ENCODE data around the gene ACAP3. TPM values are rescaled to one million over a fixed set of nuclear protein-coding genes. Genes with fewer than 3 reads are reported as not detected.

ACAP3 gene
- total and polyA plus RNA-seq, 2 of the 4 experiments (the other 2 are of a cell fraction), result 13.3 to 58.2 TPM

- Histone ChIP-seq H3K14ac (replicated peaks; ENCODE audit: low read depth, low read length) (no peak overlapping the region), H2AFZ (replicated peaks; ENCODE audit: low read length, poor library complexity) (no peak overlapping the region), H2AK9ac (replicated peaks; ENCODE audit: low read depth, low read length, poor library complexity) (no peak overlapping the region), H2BK120ac (ENCODE audit: low read depth, low read length) (no peak overlapping the region), H2BK20ac (ENCODE audit: low read depth, low read length) (no peak overlapping the region), H3K4me2 (ENCODE audit: low read depth, low read length) (no peak overlapping the region), H3K56ac (ENCODE audit: extremely low read depth, insufficient read depth, low read length) (no peak overlapping the region), H3K36me3 (ENCODE audit: control insufficient read depth, insufficient read depth, low read length) (peaks cover 24% of the 10 kb centered on the region), H3K27ac (ENCODE audit: insufficient read depth, low read length) (no peak overlapping the region), H2AK5ac (ENCODE audit: low read depth, low read length) (no peak overlapping the region), H3K27me3 (ENCODE audit: control insufficient read depth, insufficient read depth, low read length) (no peaks in the 10 kb centered on the region), H3K4me3 (ENCODE audit: insufficient read depth, low read depth, low read length) (no peak overlapping the region), H4K91ac (ENCODE audit: insufficient read depth, low read depth, low read length) (no peak overlapping the region), H3K9ac (ENCODE audit: low read depth, low read length) (no peak overlapping the region), H2BK15ac (ENCODE audit: low read depth, low read length) (no peak overlapping the region), H4K8ac (ENCODE audit: low read depth in 2 of 2, low read length in 2 of 2) (no peak overlapping the region), H3K79me1 (ENCODE audit: low read depth in 1 of 2, low read length in 2 of 2) (peaks cover 2 to 70% of the 10 kb centered on the region in 2 experiments), H4K20me1 (ENCODE audit: insufficient read depth, low read length) (peaks cover 70% of the 10 kb centered on the region), H4K5ac (ENCODE audit: low read depth, low read length) (no peak overlapping the region), H3K4me1 (ENCODE audit: control insufficient read depth, insufficient read depth, low read length) (peaks cover 15% of the 10 kb centered on the region; the same call in 1 of the 2 replicates), H2BK5ac (ENCODE audit: low read depth, low read length, poor library complexity, severe bottlenecking) (no peak overlapping the region), H3K9me3 (ENCODE audit: control insufficient read depth, insufficient read depth, low read length) (no peaks in the 10 kb centered on the region), H3K4ac (ENCODE audit: low read depth, low read length) (no peak overlapping the region), H3K18ac (ENCODE audit: low read depth, low read length) (no peak overlapping the region), H3K9me1 (ENCODE audit: insufficient read depth, low read length) (peaks cover 4% of the 10 kb centered on the region), H3K23ac (ENCODE audit: low read depth, low read length) (no peak overlapping the region)
- WGBS, 2 experiments (ENCODE audit: extremely low coverage in 2 of 2, insufficient read length in 1 of 2), result 80% methylated on average over 1 of the region's 14 CpGs; no CpG with 5 or more reads in 1 of the 2 experiments
- ATAC-seq (ENCODE audit: low read depth) (no peak), DNase-seq (no peak)
- ChIA-PET CTCF (no interaction called here), POLR2A (ENCODE audit: unreplicated experiment) (no interaction called here)
- intact Hi-C loops (cut with micrococcal nuclease) (no loop called here), in situ Hi-C loops (cut with MboI; ENCODE audit: low sequenced_read_pairs) (no loop called here), dilution Hi-C loops (cut with HindIII; ENCODE audit: low sequenced_read_pairs, unreplicated experiment) (no loop called here)
- no peak for TF ChIP-seq CTCF (conservative IDR thresholded peaks at IDR 0.05; ENCODE audit: low read depth, low read length)
- TF ChIP-seq CEBPB (IDR thresholded peaks at IDR 0.05; ENCODE audit: low read depth, low read length), result no peak
- TF ChIP-seq RAD21 (IDR thresholded peaks at IDR 0.05; ENCODE audit: low read length), result no peak
- no peak for TF ChIP-seq RCOR1 (IDR thresholded peaks at IDR 0.05; ENCODE audit: insufficient replicate concordance, low read length)
- no peak for TF ChIP-seq SMC3 (IDR thresholded peaks at IDR 0.05; ENCODE audit: low read depth, low read length)
- no TSS peak for BruUV-seq (replicated peaks)
Observed at GRCh38 chr1:1322418-1322817, 14.7 kb upstream of the ACAP3 start.
